ENCODE results near the gene SMIM41.
A peak's percentile ranks its signal among the peaks of the same experiment; 100 is the strongest.

The SMIM41 gene

GRCh38 chr12:52147367-52147963 is 68.0 kb downstream of the SMIM41 start:
- no peak overlapping the region for H3K4me3 ChIP-seq (ENCODE audit: low read depth, low read length)
- peak; percentile 98 for DNase-seq
- in situ Hi-C loops (cut with HindIII; ENCODE audit: low pct_ligation_motif_present, low sequenced_read_pairs), result no loop called here
- H3K27me3 ChIP-seq (replicated peaks), result no peaks in the 10 kb centered on the region
- H3K27ac ChIP-seq, result peak overlapping the region; percentile 85
- H3K36me3 ChIP-seq (replicated peaks), result no peaks in the 10 kb centered on the region
- no peak for TF ChIP-seq CTCF (IDR thresholded peaks at IDR 0.05; ENCODE audit: low read depth, low read length, missing control alignments)

- Histone ChIP-seq H3K27ac (peak overlapping the region; percentile 85), H3K36me3 (replicated peaks) (no peaks in the 10 kb centered on the region), H3K4me3 (ENCODE audit: low read depth, low read length) (no peak overlapping the region), H3K27me3 (replicated peaks) (no peaks in the 10 kb centered on the region)
- in situ Hi-C loops (cut with HindIII; ENCODE audit: low pct_ligation_motif_present, low sequenced_read_pairs), result no loop called here
- DNase-seq, result no peak
- no peak for TF ChIP-seq CTCF (IDR thresholded peaks at IDR 0.05; ENCODE audit: low read depth, low read length, missing control alignments)
These were observed 68.5 kb downstream of the SMIM41 start for GRCh38 chr12:52147964-52148463.

GRCh38 chr12:52148464-52149181 is 69.1 kb downstream of the SMIM41 start:
- no peak for TF ChIP-seq CTCF (IDR thresholded peaks at IDR 0.05; ENCODE audit: low read depth, low read length, missing control alignments)
- Histone ChIP-seq H3K4me3 (ENCODE audit: low read depth, low read length) (no peak overlapping the region), H3K27ac (peak overlapping the region; percentile 85), H3K27me3 (replicated peaks) (no peaks in the 10 kb centered on the region), H3K36me3 (replicated peaks) (no peaks in the 10 kb centered on the region)
- in situ Hi-C loops (cut with HindIII; ENCODE audit: low pct_ligation_motif_present, low sequenced_read_pairs), result no loop called here
- DNase-seq, result no peak

- H3K27me3 ChIP-seq (replicated peaks), result no peaks in the 10 kb centered on the region
- in situ Hi-C loops (cut with HindIII; ENCODE audit: low pct_ligation_motif_present, low sequenced_read_pairs), result no loop called here
- H3K27ac ChIP-seq, result no peak overlapping the region
- no peak for TF ChIP-seq CTCF (IDR thresholded peaks at IDR 0.05; ENCODE audit: low read depth, low read length, missing control alignments)
- no peak for DNase-seq
- H3K4me3 ChIP-seq (ENCODE audit: low read depth, low read length), result no peak overlapping the region
- no peaks in the 10 kb centered on the region for H3K36me3 ChIP-seq (replicated peaks)
These were observed 69.7 kb downstream of the SMIM41 start for GRCh38 chr12:52149182-52149641.

GRCh38 chr12:52149651-52150241 is 70.2 kb downstream of the SMIM41 start:
- in situ Hi-C loops (cut with HindIII; ENCODE audit: low pct_ligation_motif_present, low sequenced_read_pairs), result no loop called here
- no peaks in the 10 kb centered on the region for H3K27me3 ChIP-seq (replicated peaks)
- H3K36me3 ChIP-seq (replicated peaks), result no peaks in the 10 kb centered on the region
- no peak for TF ChIP-seq CTCF (IDR thresholded peaks at IDR 0.05; ENCODE audit: low read depth, low read length, missing control alignments)
- no peak overlapping the region for H3K27ac ChIP-seq
- DNase-seq, result no peak
- H3K4me3 ChIP-seq (ENCODE audit: low read depth, low read length), result no peak overlapping the region

All from brain microvascular endothelial cell (primary cell).